ENCODE results near the gene ERCC1. TPM values are rescaled to one million over a fixed set of nuclear protein-coding genes. Genes with fewer than 3 reads are reported as not detected.

ERCC1 gene
- total and polyA plus RNA-seq, 2 of the 13 experiments (the other 11 are each of a cell fraction or from before 2014, with no cell fraction given) = 40.0 to 66.4 TPM

GRCh38 chr19:45450012-45450333, 26.3 kb upstream of the ERCC1 start (continued):
- TF ChIP-seq ZNF770 (CRISPR knock-in tag; IDR thresholded peaks at IDR 0.05) = no peak
- TF ChIP-seq KMT2B (CRISPR knock-in tag; IDR thresholded peaks at IDR 0.05) = no peak
- peak; percentile 76 for TF ChIP-seq BHLHE40 (IDR thresholded peaks at IDR 0.05; ENCODE audit: low read length)
- no peak for TF ChIP-seq AHR (CRISPR knock-in tag; IDR thresholded peaks at IDR 0.05)
- no peak for TF ChIP-seq ZNF564 (CRISPR knock-in tag; IDR thresholded peaks at IDR 0.05)
- TF ChIP-seq KDM2A (CRISPR knock-in tag; IDR thresholded peaks at IDR 0.05; ENCODE audit: borderline replicate concordance, low read depth) = 0 out of 2 replicates have a peak, but pooled peaks have one; percentile 0
- no peak for TF ChIP-seq ZBTB3 (CRISPR knock-in tag; IDR thresholded peaks at IDR 0.05; ENCODE audit: borderline replicate concordance, low read depth)
- TF ChIP-seq DMTF1 (CRISPR knock-in tag; IDR thresholded peaks at IDR 0.05) = no peak
- no peak for TF ChIP-seq ADNP (CRISPR knock-in tag; IDR thresholded peaks at IDR 0.05)

- Histone ChIP-seq H3K79me2 (ENCODE audit: insufficient read depth, low read length) (no peaks in the 10 kb centered on the region), H2AFZ (ENCODE audit: low read length) (no peak overlapping the region), H3K4me3 (replicated peaks in 1 of 3; ENCODE audit: insufficient read depth in 1 of 3, low read depth in 2 of 3, low read length in 3 of 3) (peak overlapping the region in 1 of 3 experiments; percentile 32; a peak in 2 of 6 replicates), H3K4me1 (ENCODE audit: insufficient read depth, low read length) (peaks cover 91% of the 10 kb centered on the region), H3K36me3 (replicated peaks in 1 of 2; ENCODE audit: control insufficient read depth in 1 of 2, insufficient read depth in 2 of 2, low read length in 2 of 2) (no peaks in the 10 kb centered on the region), H3K27me3 (ENCODE audit: control insufficient read depth in 1 of 2, insufficient read depth in 2 of 2, low read length in 2 of 2) (peaks cover 0 to 8% of the 10 kb centered on the region in 2 experiments; a peak in 4 of 5 replicates), H3K4me2 (ENCODE audit: low read depth, low read length) (peak overlapping the region; percentile 59), H3K9me3 (ENCODE audit: low read length) (no peaks in the 10 kb centered on the region), H4K20me1 (ENCODE audit: insufficient read depth, low read length) (no peaks in the 10 kb centered on the region), H3K27ac (ENCODE audit: extremely low read length, insufficient read depth, low read length) (peak overlapping the region; percentile 17), H3K9ac (ENCODE audit: insufficient read depth, low read depth, low read length) (peak overlapping the region; percentile 55)
- in situ Hi-C loops (cut with HindIII; ENCODE audit: extremely low pct_ligation_motif_present, low pct_unique_long_range_greater_than_20kb) = no loop called here
- DNase-seq (ENCODE audit: low spot score) = peak; percentile 60
- ChIA-PET POLR2A (interaction anchor here (0.6 to 2.1 kb wide), 2 partner anchors 9 to 19 kb away, joined by 3 to 7 read pairs; partner anchors contain the start of gene FOSB), CTCF (ENCODE audit: low intra/inter-chr PET ratio, low total read pairs) (no interaction called here)
- FAIRE-seq = no peak
- no peak for ATAC-seq
- no TSS peak for BruUV-seq (replicated peaks)
- intact Hi-C loops (cut with micrococcal nuclease; ENCODE audit: unreplicated experiment) = no loop called here
- WGBS (ENCODE audit: low lambda C conversion rate) = 5% methylated on average over 7 of the region's 7 CpGs
- no peak for TF ChIP-seq POLR2A (IDR thresholded peaks at IDR 0.05; ENCODE audit: insufficient read depth in 1 of 2, low read depth in 2 of 2, low read length in 2 of 2)
- TF ChIP-seq NBN (conservative IDR thresholded peaks at IDR 0.05) = no peak
- no peak for TF ChIP-seq HDAC2 (CRISPR knock-in tag; IDR thresholded peaks at IDR 0.05)
- no peak for TF ChIP-seq SIX1 (CRISPR knock-in tag; IDR thresholded peaks at IDR 0.05; ENCODE audit: borderline replicate concordance)
- no peak for TF ChIP-seq ZNF782 (CRISPR knock-in tag; IDR thresholded peaks at IDR 0.05; ENCODE audit: borderline replicate concordance)
- peak; percentile 19; the same call in 1 of the 2 replicates for TF ChIP-seq HMG20A (CRISPR knock-in tag; IDR thresholded peaks at IDR 0.05; ENCODE audit: borderline replicate concordance)
- peak; percentile 81 for TF ChIP-seq RARA (CRISPR knock-in tag; IDR thresholded peaks at IDR 0.05)
- TF ChIP-seq ZNF24 (IDR thresholded peaks at IDR 0.05) = no peak
- no peak for TF ChIP-seq ZBTB33 (CRISPR knock-in tag; IDR thresholded peaks at IDR 0.05)
Observed at GRCh38 chr19:45448887-45449299, 25.2 kb upstream of the ERCC1 start.
